K562 (cell line): ENCODE measurements around the gene CCDC136. TPM values are rescaled to one million over a fixed set of nuclear protein-coding genes. Genes with fewer than 3 reads are reported as not detected.

Source experiments
- ERF ChIP-seq: fragments of 450-650 bp; formaldehyde crosslinking; IDR thresholded peaks from 2 replicates; pipeline ENCODE4 v1.4.0; 2020; ENCODE audit warnings: mild to moderate bottlenecking, mixed read lengths
- ESRRB ChIP-seq: fragments of 250-450 bp; sonication (Bioruptor Pico); IDR thresholded peaks from 2 replicates; pipeline ENCODE4 v1.5.0; 2020; ENCODE audit warnings: mild to moderate bottlenecking, moderate library complexity, borderline replicate concordance
- FOXK2 ChIP-seq, 2 experiments: fragments of 450-650 bp; IDR thresholded peaks in 1 of 2; conservative IDR thresholded peaks in 1 of 2; 2 replicates each; pipeline ENCODE4 v1.6.1; 2016; ENCODE audit warnings: low read depth in 2 of 2, mild to moderate bottlenecking in 1 of 2
- HEY1 ChIP-seq: fragments of 250-450 bp; sonication (Bioruptor Pico); IDR thresholded peaks from 2 replicates; pipeline ENCODE4 v1.5.0; 2020; ENCODE audit warnings: mild to moderate bottlenecking, moderate library complexity, borderline replicate concordance
- NCOA2 ChIP-seq, 2 experiments: fragments of 450-650 bp; IDR thresholded peaks; 2 replicates each; pipeline ENCODE4 v1.6.1; 2018; ENCODE audit warnings: mild to moderate bottlenecking in 2 of 2, moderate library complexity in 1 of 2; ENCODE audit not compliant: partially characterized antibody in 2 of 2
- NFATC3 ChIP-seq: fragments of 450-650 bp; IDR thresholded peaks from 2 replicates; pipeline ENCODE4 v1.6.1; 2017; ENCODE audit warnings: mild to moderate bottlenecking
- NR3C1 ChIP-seq: sonication (generic); formaldehyde crosslinking; IDR thresholded peaks from 2 replicates; pipeline ENCODE4 v1.8.1; 2022; ENCODE audit warnings: missing genetic modification reagents
- PRDM10 ChIP-seq: fragments of 450-650 bp; IDR thresholded peaks from 2 replicates; pipeline ENCODE4 v1.6.1; 2018; ENCODE audit not compliant: partially characterized antibody
- PTTG1 ChIP-seq: fragments of 450-650 bp; IDR thresholded peaks from 2 replicates; pipeline ENCODE4 v1.6.1; 2016; ENCODE audit warnings: low read depth, mild to moderate bottlenecking, missing genetic modification characterization, missing compliant biosample characterization
- PYGO2 ChIP-seq: fragments of 450-650 bp; IDR thresholded peaks from 2 replicates; pipeline ENCODE4 v1.6.1; 2016; ENCODE audit warnings: mild to moderate bottlenecking, missing genetic modification characterization, moderate library complexity, missing compliant biosample characterization
- RFX7 ChIP-seq: fragments of 250-450 bp; sonication (Bioruptor Pico); IDR thresholded peaks from 2 replicates; pipeline ENCODE4 v1.5.1; 2021; ENCODE audit warnings: mild to moderate bottlenecking
- SAFB2 ChIP-seq: fragments of 200-400 bp; formaldehyde crosslinking; IDR thresholded peaks from 2 replicates; pipeline ENCODE4 v1.6.1; 2018; ENCODE audit warnings: borderline replicate concordance, low read length, low read depth, moderate library complexity; ENCODE audit not compliant: severe bottlenecking
- SMARCB1 ChIP-seq: IDR thresholded peaks from 2 replicates; pipeline ENCODE4 v1.6.1; 2011; ENCODE audit warnings: improper control_type of control experiment, low read depth; ENCODE audit not compliant: insufficient read length
- SNAPC5 ChIP-seq: fragments of 250-450 bp; sonication (Bioruptor Pico); IDR thresholded peaks from 2 replicates; pipeline ENCODE4 v1.8.0; 2021; ENCODE audit warnings: moderate library complexity, mild to moderate bottlenecking, inconsistent platforms
- TAF15 ChIP-seq: fragments of 200-400 bp; formaldehyde crosslinking; IDR thresholded peaks from 2 replicates; pipeline ENCODE4 v1.6.1; 2017; ENCODE audit warnings: mild to moderate bottlenecking, low read depth, low read length, moderate library complexity
- TAL1 ChIP-seq: fragments of 450-650 bp; IDR thresholded peaks from 2 replicates; pipeline ENCODE4 v1.6.1; 2016; ENCODE audit warnings: mild to moderate bottlenecking
- ZNF224 ChIP-seq: sonication (generic); formaldehyde crosslinking; IDR thresholded peaks from 2 replicates; pipeline ENCODE4 v1.8.0; 2022; ENCODE audit warnings: mild to moderate bottlenecking, missing genetic modification reagents
- ZNF280A ChIP-seq: fragments of 450-650 bp; IDR thresholded peaks from 2 replicates; pipeline ENCODE4 v1.6.1; 2018; ENCODE audit warnings: mild to moderate bottlenecking, low read depth; ENCODE audit not compliant: partially characterized antibody
- ZNF586 ChIP-seq: fragments of 450-650 bp; formaldehyde crosslinking; conservative IDR thresholded peaks from 2 replicates; pipeline ENCODE4 v1.4.0; 2020; ENCODE audit warnings: mild to moderate bottlenecking, moderate library complexity
- ZNF830 ChIP-seq: fragments of 250-450 bp; sonication (Bioruptor Pico); IDR thresholded peaks from 2 replicates; pipeline ENCODE4 v1.5.0; 2021; ENCODE audit warnings: mild to moderate bottlenecking
- polyA plus RNA-seq, 8 experiments: library from polyadenylated mRNA; depleted of rRNA in 4 of 8; stranded (reverse) in 5 of 8; unstranded in 3 of 8; fragments of >200 nt; fragmentation: Nextera tagmentation in 2 of 8; fragmentation: Illumina TruSeq in 1 of 8; extraction: Ambion mirVana in 2 of 8; extraction: Trizol in 1 of 8; gene quantifications; 2 replicates each; pipeline versions ENCODE4 v1.2.1 to v1.2.3, GENCODE V29; 2011 to 2014; ENCODE audit warnings: inconsistent platforms in 1 of 8, missing spikeins in 1 of 8
- total RNA-seq, 7 experiments: library from RNA; depleted of rRNA in 6 of 7; stranded (reverse); fragments of >200 nt in 6 of 7; fragmentation: Illumina TruSeq in 2 of 7; extraction: Trizol in 2 of 7; gene quantifications; 2 replicates each; pipeline versions ENCODE4 v1.2.1 to v1.2.3, GENCODE V29; 2011 to 2021; ENCODE audit warnings: low replicate concordance in 1 of 7

The CCDC136 gene
- total and polyA plus RNA-seq, 9 of the 15 experiments (the other 6 are each of a cell fraction or from before 2014, with no cell fraction given), result 2.4 to 40.8 (median 26.5) TPM

GRCh38 chr7:128862571-128863432, 71.0 kb downstream of the CCDC136 start, which contains the start of gene ATP6V1F (continued):
- TF ChIP-seq FOXK2 (conservative IDR thresholded peaks at IDR 0.05 in 1 of 2, IDR thresholded peaks at IDR 0.05 in 1 of 2; ENCODE audit: low read depth in 2 of 2), result peak; percentile 86 to 95; a peak in 3 of 4 replicates
- no peak for TF ChIP-seq SAFB2
- TF ChIP-seq ESRRB (CRISPR knock-in tag), result no peak
- no peak for TF ChIP-seq PRDM10
- TF ChIP-seq NCOA2 (IDR thresholded peaks at IDR 0.05; ENCODE audit: partially characterized antibody in 2 of 2), result no peak
- TF ChIP-seq PYGO2, result no peak
- no peak for TF ChIP-seq SNAPC5 (CRISPR knock-in tag)
- no peak for TF ChIP-seq ZNF280A
- TF ChIP-seq NFATC3, result no peak
- TF ChIP-seq ERF (CRISPR knock-in tag), result peak; percentile 11; the same call in 1 of the 2 replicates
- no peak for TF ChIP-seq SMARCB1
- TF ChIP-seq ZNF586 (CRISPR knock-in tag), result no peak
- no peak for TF ChIP-seq RFX7
- no peak for TF ChIP-seq TAF15
- no peak for TF ChIP-seq HEY1
- no peak for TF ChIP-seq ZNF224 (CRISPR knock-in tag)
- no peak for TF ChIP-seq PTTG1 (tag)
- no peak for TF ChIP-seq TAL1
- TF ChIP-seq NR3C1 (CRISPR knock-in tag), result no peak
- TF ChIP-seq ZNF830 (CRISPR knock-in tag), result 0 out of 2 replicates have a peak, but pooled peaks have one; percentile 12
